Mammary epithelial cell (primary cell): ENCODE results near the gene VPS45.

ENCODE experiments used
- CTCF ChIP-seq, 2 donors: IDR thresholded peaks in 1 of 2; conservative IDR thresholded peaks in 1 of 2; 2 replicates each; pipeline ENCODE4 v1.5.1; 2011 to 2012; ENCODE audit warnings: inconsistent platforms in 2 of 2, low read length in 2 of 2, mild to moderate bottlenecking in 2 of 2, control low read depth in 1 of 2, low read depth in 1 of 2; ENCODE audit not compliant: insufficient read depth in 1 of 2; ENCODE audit errors: extremely low read depth in 1 of 2
- EZH2 ChIP-seq: IDR thresholded peaks from 2 replicates; pipeline ENCODE4 v1.6.1; 2012; ENCODE audit warnings: low read length, inconsistent platforms, borderline replicate concordance

GRCh38 chr1:150187560-150187931, 120.0 kb downstream of the VPS45 start:
- no peak for TF ChIP-seq CTCF (conservative IDR thresholded peaks at IDR 0.05 in 1 of 2, IDR thresholded peaks at IDR 0.05 in 1 of 2; ENCODE audit: extremely low read depth in 1 of 2, insufficient read depth in 1 of 2, low read depth in 1 of 2, low read length in 2 of 2)
- TF ChIP-seq EZH2, result no peak
